H9 (cell line): ENCODE data around the gene MARK4. TPM values are rescaled to one million over a fixed set of nuclear protein-coding genes. Genes with fewer than 3 reads are reported as not detected.
"Not testable (repeated sequence)": the region's sequence is repeated elsewhere in the genome, so short reads cannot be mapped to it uniquely, and the experiment has no call there.

Experiments used
- DNase-seq: peaks from one replicate; pipeline ENCODE4 v3.0.0-alpha.2; 2017
- H2AFZ ChIP-seq: one replicate; pipeline ENCODE4 v1.6.1; 2013; ENCODE audit warnings: mild to moderate bottlenecking, low read length, control low read depth, moderate library complexity
- H2AK5ac ChIP-seq: 2 replicates; pipeline ENCODE4 v1.6.1; 2013; ENCODE audit warnings: low read length, control low read depth, mixed read lengths; ENCODE audit not compliant: insufficient read length
- H2BK120ac ChIP-seq: one replicate; pipeline ENCODE4 v1.6.1; 2013; ENCODE audit warnings: low read depth, mild to moderate bottlenecking, low read length, control low read depth, inconsistent platforms; ENCODE audit not compliant: poor library complexity, severe bottlenecking
- H2BK12ac ChIP-seq: 2 replicates; pipeline ENCODE4 v1.6.1; 2013; ENCODE audit warnings: low read length, control low read depth, mixed read lengths, low read depth; ENCODE audit not compliant: insufficient read length
- H2BK15ac ChIP-seq: 2 replicates; pipeline ENCODE4 v1.6.1; 2013; ENCODE audit warnings: low read depth, low read length, control low read depth
- H2BK20ac ChIP-seq: one replicate; pipeline ENCODE4 v1.6.1; 2013; ENCODE audit warnings: low read depth, mild to moderate bottlenecking, low read length, control low read depth, inconsistent platforms; ENCODE audit not compliant: poor library complexity, severe bottlenecking
- H2BK5ac ChIP-seq: 2 replicates; pipeline ENCODE4 v1.6.1; 2013; ENCODE audit warnings: low read length, control low read depth, mixed read lengths; ENCODE audit not compliant: insufficient read length
- H3K14ac ChIP-seq: 2 replicates; pipeline ENCODE4 v1.6.1; 2013; ENCODE audit warnings: low read length, control low read depth; ENCODE audit not compliant: insufficient read depth
- H3K18ac ChIP-seq: 2 replicates; pipeline ENCODE4 v1.6.1; 2013; ENCODE audit warnings: low read depth, mild to moderate bottlenecking, mixed read lengths, low read length, control low read depth; ENCODE audit not compliant: insufficient read length
- H3K23ac ChIP-seq: 2 replicates; pipeline ENCODE4 v1.6.1; 2013; ENCODE audit warnings: low read length, control low read depth, mixed read lengths, low read depth; ENCODE audit not compliant: insufficient read length
- H3K23me2 ChIP-seq: 2 replicates; pipeline ENCODE4 v1.6.1; 2013; ENCODE audit warnings: low read depth, mild to moderate bottlenecking, mixed read lengths, low read length, control low read depth; ENCODE audit not compliant: insufficient read length, poor library complexity, severe bottlenecking
- H3K27ac ChIP-seq: 2 replicates; pipeline ENCODE4 v1.5.1; 2013; ENCODE audit warnings: low read length, control low read depth, mixed read lengths, low read depth; ENCODE audit not compliant: insufficient read length
- H3K27me3 ChIP-seq: 2 replicates; pipeline ENCODE4 v1.6.1; 2013; ENCODE audit warnings: low read length, control low read depth, inconsistent platforms; ENCODE audit not compliant: insufficient read depth
- H3K4ac ChIP-seq: 2 replicates; pipeline ENCODE4 v1.6.1; 2013; ENCODE audit warnings: low read depth, mild to moderate bottlenecking, control low read depth, inconsistent platforms, low read length, moderate library complexity
- H3K4me1 ChIP-seq: 2 replicates; pipeline ENCODE4 v1.6.1; 2013; ENCODE audit warnings: low read length, control low read depth, inconsistent platforms; ENCODE audit not compliant: insufficient read depth
- H3K4me2 ChIP-seq: 2 replicates; pipeline ENCODE4 v1.6.1; 2013; ENCODE audit warnings: low read length, control low read depth, mixed read lengths; ENCODE audit not compliant: insufficient read length, insufficient read depth
- H3K56ac ChIP-seq: 2 replicates; pipeline ENCODE4 v1.6.1; 2013; ENCODE audit warnings: low read depth, mild to moderate bottlenecking, mixed read lengths, low read length, control low read depth; ENCODE audit not compliant: insufficient read length
- H3K79me1 ChIP-seq: 2 replicates; pipeline ENCODE4 v1.6.1; 2013; ENCODE audit warnings: low read depth, mild to moderate bottlenecking, moderate library complexity, low read length, control low read depth, inconsistent platforms; ENCODE audit not compliant: insufficient read depth, poor library complexity, severe bottlenecking
- H3K79me2 ChIP-seq: 2 replicates; pipeline ENCODE4 v1.6.1; 2013; ENCODE audit warnings: low read length, control low read depth, inconsistent platforms; ENCODE audit not compliant: insufficient read depth
- H3K9ac ChIP-seq: 2 replicates; pipeline ENCODE4 v1.6.1; 2013; ENCODE audit warnings: low read length, control low read depth, mixed read lengths; ENCODE audit not compliant: insufficient read length; ENCODE audit errors: extremely low read depth
- H3K9me3 ChIP-seq: one replicate; pipeline ENCODE4 v1.6.1; 2013; ENCODE audit warnings: low read depth, low read length, inconsistent platforms; ENCODE audit not compliant: control insufficient read depth
- H3T11ph ChIP-seq: one replicate; pipeline ENCODE4 v1.6.1; 2013; ENCODE audit warnings: mild to moderate bottlenecking, low read length, control low read depth, inconsistent platforms
- H4K20me1 ChIP-seq: one replicate; pipeline ENCODE4 v1.6.1; 2013; ENCODE audit not compliant: control insufficient read depth, insufficient read length, insufficient read depth
- H4K5ac ChIP-seq: 2 replicates; pipeline ENCODE4 v1.6.1; 2013; ENCODE audit warnings: low read depth, mild to moderate bottlenecking, mixed read lengths, low read length, control low read depth; ENCODE audit not compliant: insufficient read length
- H4K8ac ChIP-seq: replicated peaks from 2 replicates; pipeline ENCODE4 v1.6.1; 2013; ENCODE audit warnings: low read length, control low read depth, mixed read lengths, low read depth; ENCODE audit not compliant: insufficient read length
- H4K91ac ChIP-seq: 2 replicates; pipeline ENCODE4 v1.6.1; 2013; ENCODE audit warnings: low read depth, mild to moderate bottlenecking, moderate library complexity, mixed read lengths, low read length, control low read depth; ENCODE audit not compliant: insufficient read length
- H3K27ac Mint-ChIP-seq, 3 experiments: 2 replicates in 2 of 3; 3 replicates in 1 of 3; pipeline ENCODE4 v1.8.0; 2020 to 2021; ENCODE audit warnings: mixed read lengths in 3 of 3, mild to moderate bottlenecking in 1 of 3, moderate library complexity in 1 of 3
- H3K27me3 Mint-ChIP-seq: 2 replicates; pipeline ENCODE4 v1.8.0; 2021; ENCODE audit warnings: low read depth, mild to moderate bottlenecking, moderate library complexity, mixed read lengths
- H3K36me3 Mint-ChIP-seq, 3 experiments: 2 replicates in 2 of 3; 3 replicates in 1 of 3; pipeline ENCODE4 v1.8.0; 2020 to 2021; ENCODE audit warnings: low read depth in 3 of 3, mixed read lengths in 3 of 3; ENCODE audit not compliant: insufficient read depth in 1 of 3
- H3K4me1 Mint-ChIP-seq, 2 experiments: 2 replicates each; pipeline ENCODE4 v1.8.0; 2020; ENCODE audit warnings: mixed read lengths in 2 of 2
- H3K4me3 Mint-ChIP-seq, 2 experiments: 2 replicates in 1 of 2; 3 replicates in 1 of 2; pipeline ENCODE4 v1.8.0; 2020 to 2021; ENCODE audit warnings: mild to moderate bottlenecking in 2 of 2, mixed read lengths in 2 of 2, moderate library complexity in 1 of 2
- H3K9me3 Mint-ChIP-seq, 2 experiments: 2 replicates in 1 of 2; 3 replicates in 1 of 2; pipeline ENCODE4 v1.8.0; 2020; ENCODE audit warnings: mild to moderate bottlenecking in 2 of 2, mixed read lengths in 2 of 2, moderate library complexity in 1 of 2
- CTCF ChIP-seq: fragments of 200-600 bp; sonication (generic); conservative IDR thresholded peaks from 3 replicates; pipeline ENCODE4 v1.8.0; 2021; ENCODE audit warnings: antibody characterized with exemption, mild to moderate bottlenecking
- WGBS: extraction: QIAGEN DNeasy Blood & Tissue Kit; methylation state at CpG from one replicate; pipeline ENCODE4 v1.1.7; 2013; ENCODE audit warnings: missing lambda C conversion rate, low lambda C conversion rate, mixed read lengths; ENCODE audit not compliant: insufficient read length; ENCODE audit errors: extremely low coverage; 5-methylcytosine and 5-hydroxymethylcytosine counted together
- total RNA-seq: library from RNA; stranded (reverse); gene quantifications from 2 replicates; pipeline ENCODE4 v1.2.1, GENCODE V29; 2021

The MARK4 gene
- total RNA-seq, 1 experiment from 2014 or later: 44.7 TPM

- H2BK12ac ChIP-seq: no peak overlapping the region
- H2AFZ ChIP-seq: no peak overlapping the region
- no peaks in the 10 kb centered on the region for H3K27me3 ChIP-seq
Observed at GRCh38 chr19:45333609-45334303, 82.7 kb downstream of the MARK4 start.

GRCh38 chr19:45334881-45335280 lies 83.8 kb downstream of the MARK4 start:
- H3K9me3 ChIP-seq, H4K91ac ChIP-seq, H3K79me1 ChIP-seq, H2AFZ ChIP-seq, H3K14ac ChIP-seq, H3K4me3 Mint-ChIP-seq, H3K4me1 Mint-ChIP-seq, H2BK5ac ChIP-seq, H2BK120ac ChIP-seq, H3K9me3 Mint-ChIP-seq, H4K20me1 ChIP-seq, H3T11ph ChIP-seq, H3K56ac ChIP-seq, H3K27ac ChIP-seq, H3K4ac ChIP-seq, H3K27ac Mint-ChIP-seq, H4K5ac ChIP-seq, H2AK5ac ChIP-seq, H3K36me3 Mint-ChIP-seq, H2BK12ac ChIP-seq, H3K4me1 ChIP-seq, H3K23ac ChIP-seq, H3K79me2 ChIP-seq, DNase-seq, H3K23me2 ChIP-seq, H2BK20ac ChIP-seq, H3K4me2 ChIP-seq, H2BK15ac ChIP-seq, H3K9ac ChIP-seq, H3K27me3 ChIP-seq, H4K8ac ChIP-seq, H3K18ac ChIP-seq: not testable (repeated sequence)
- H3K27me3 Mint-ChIP-seq: peaks cover 28% of the 10 kb centered on the region
- WGBS: no CpG with 5 or more reads among the region's 4 CpGs

More at GRCh38 chr19:45333609-45334303, 82.7 kb downstream of the MARK4 start:
- no peak for DNase-seq
- WGBS: no CpG with 5 or more reads among the region's 10 CpGs
- Histone ChIP-seq H3K56ac (no peak overlapping the region), H2BK20ac (no peak overlapping the region), H2BK120ac (no peak overlapping the region), H3K23ac (no peak overlapping the region), H3K9ac (no peak overlapping the region), H4K20me1 (no peaks in the 10 kb centered on the region), H3K4me1 (no peaks in the 10 kb centered on the region), H3T11ph (no peak overlapping the region), H2BK5ac (no peak overlapping the region), H3K9me3 (no peaks in the 10 kb centered on the region), H3K79me2 (no peaks in the 10 kb centered on the region), H2BK15ac (no peak overlapping the region), H3K14ac (no peak overlapping the region), H3K4ac (no peak overlapping the region), H4K91ac (no peak overlapping the region), H2AK5ac (no peak overlapping the region), H3K4me2 (no peak overlapping the region), H3K23me2 (no peaks in the 10 kb centered on the region), H3K79me1 (no peaks in the 10 kb centered on the region), H3K27ac (no peak overlapping the region), H3K18ac (no peak overlapping the region), H4K8ac (no peak overlapping the region), H4K5ac (no peak overlapping the region)
- H3K4me3 Mint-ChIP-seq: no peak overlapping the region
- peaks cover 30% of the 10 kb centered on the region for H3K27me3 Mint-ChIP-seq
- no peak overlapping the region for H3K27ac Mint-ChIP-seq
- H3K36me3 Mint-ChIP-seq: no peaks in the 10 kb centered on the region
- peaks cover 0 to 8% of the 10 kb centered on the region in 2 experiments; a peak in 1 of 4 replicates for H3K4me1 Mint-ChIP-seq
- no peaks in the 10 kb centered on the region for H3K9me3 Mint-ChIP-seq
- no peak for TF ChIP-seq CTCF
